22Rv1 (cell line): ENCODE data around the gene DSP.

ENCODE experiments used
- CTCF ChIP-seq: fragments of 450-650 bp; IDR thresholded peaks from 2 replicates; pipeline ENCODE4 v1.5.1; 2017; ENCODE audit warnings: mild to moderate bottlenecking
- ZFX ChIP-seq: fragments of 450-650 bp; IDR thresholded peaks from 2 replicates; pipeline ENCODE4 v1.6.1; 2017; ENCODE audit warnings: antibody characterized with exemption, borderline replicate concordance

- TF ChIP-seq CTCF (no peak), ZFX (no peak)
Measured at GRCh38 chr6:7631466-7631865, 90.0 kb downstream of the DSP start.
